ENCODE results near the gene MLEC.

GRCh38 chr12:120649442-120650232, 37.3 kb upstream of the MLEC start:
- TF ChIP-seq CTCF (IDR thresholded peaks at IDR 0.05; ENCODE audit: insufficient read depth, low read depth, low read length) (no peak), EZH2 (IDR thresholded peaks at IDR 0.05; ENCODE audit: insufficient read depth, low read length) (no peak)
